GM12892 (cell line): Measurements from ENCODE around the gene CCL13.

Source experiments
- POLR2A ChIP-seq: IDR thresholded peaks from 2 replicates; pipeline ENCODE4 v1.6.1; 2011; ENCODE audit warnings: low read depth, low read length, control low read depth
- POLR2AphosphoS5 ChIP-seq: IDR thresholded peaks from 2 replicates; pipeline ENCODE4 v1.6.1; 2011; ENCODE audit warnings: low read depth, low read length, control low read depth
- TAF1 ChIP-seq: IDR thresholded peaks from 2 replicates; pipeline ENCODE4 v1.6.1; 2011; ENCODE audit warnings: low read depth, mild to moderate bottlenecking, control low read depth, low read length, borderline replicate concordance

GRCh38 chr17:34368946-34369500 is 12.7 kb downstream of the CCL13 start:
- TF ChIP-seq POLR2A (no peak), TAF1 (no peak), POLR2AphosphoS5 (no peak)
